OCI-LY1 (cell line): ENCODE measurements around the gene SUV39H1.

Experiments
- CTCF ChIP-seq: fragments of 200-600 bp; sonication (generic), shearing (Covaris generic); IDR thresholded peaks from 2 replicates; pipeline ENCODE4 v1.5.1; 2017; ENCODE audit warnings: mild to moderate bottlenecking, antibody characterized with exemption, low read length, moderate library complexity, mixed read lengths
- EZH2 ChIP-seq: fragments of 200-600 bp; sonication (generic), shearing (Covaris generic); IDR thresholded peaks from 2 replicates; pipeline ENCODE4 v1.8.0; 2017; ENCODE audit warnings: borderline replicate concordance, mixed run types, mild to moderate bottlenecking, antibody characterized with exemption, low read length, moderate library complexity, mixed read lengths

- no peak for TF ChIP-seq CTCF
- TF ChIP-seq EZH2: no peak
Measured at GRCh38 chrX:48702716-48703115, 6.2 kb downstream of the SUV39H1 start.
